HepG2 (cell line): Measurements from ENCODE around the gene ARMCX2. TPM values are rescaled to one million over a fixed set of nuclear protein-coding genes. Genes with fewer than 3 reads are reported as not detected.

Experiments
- ATAC-seq: fragments of 200-7000 bp; cut with Tn5 transposase; 3 replicates; pipeline ENCODE4 v1.9.1; 2020; ENCODE audit warnings: mild to moderate bottlenecking, moderate library complexity
- BruUV-seq: library from RNA; stranded (reverse); fragments of 400-500 nt; replicated peaks from 2 replicates; lab custom pipeline; 2021; lab: Mats Ljungman, UMichigan
- CTCF ChIA-PET: fragments of 300-600 bp; formaldehyde crosslinking; extraction: SDS; loops from one replicate; lab custom pipeline; 2021; ENCODE audit warnings: low total read pairs, inconsistent platforms, low intra/inter-chr PET ratio; lab: Yijun Ruan, JAX
- POLR2A ChIA-PET: fragments of 350-600 bp; sonication (Branson Sonifier 250); formaldehyde crosslinking; loops from one replicate; lab custom pipeline; 2020; ENCODE audit warnings: antibody characterized with exemption, inconsistent platforms; lab: Yijun Ruan, JAX
- DNase-seq: peaks from one replicate; pipeline ENCODE4 v3.0.0-alpha.2; 2015; ENCODE audit warnings: low spot score
- FAIRE-seq: peaks from 3 replicates; lab custom pipeline; 2011; peaks lifted over from hg19 to GRCh38; lab: Jason Lieb, UNC
- H2AFZ ChIP-seq: one replicate; pipeline ENCODE4 v1.6.1; 2011; ENCODE audit warnings: low read length, inconsistent platforms
- H3K27ac ChIP-seq: fragments of 300-600 bp; 3 replicates; pipeline ENCODE4 v1.8.0; 2011; ENCODE audit warnings: mixed run types, mild to moderate bottlenecking, mixed read lengths, low read length, inconsistent platforms; ENCODE audit not compliant: insufficient read depth; ENCODE audit errors: extremely low read length
- H3K27me3 ChIP-seq, 2 experiments: fragments of 200-600 bp in 1 of 2; 2 replicates in 1 of 2; 3 replicates in 1 of 2; pipeline versions ENCODE4 v1.6.0 to v1.8.0; 2011; ENCODE audit warnings: low read length in 2 of 2, mild to moderate bottlenecking in 2 of 2, moderate library complexity in 2 of 2, inconsistent platforms in 1 of 2; ENCODE audit not compliant: insufficient read depth in 2 of 2, control insufficient read depth in 1 of 2
- H3K36me3 ChIP-seq, 2 experiments: fragments of 200-600 bp in 1 of 2; replicated peaks in 1 of 2; 2 replicates in 1 of 2; 3 replicates in 1 of 2; pipeline versions ENCODE4 v1.5.1 to v1.8.0; 2011; ENCODE audit warnings: low read length in 2 of 2, inconsistent platforms in 1 of 2; ENCODE audit not compliant: insufficient read depth in 2 of 2, control insufficient read depth in 1 of 2
- H3K4me1 ChIP-seq: 2 replicates; pipeline ENCODE4 v1.5.1; 2012; ENCODE audit warnings: low read length, inconsistent platforms; ENCODE audit not compliant: insufficient read depth
- H3K4me2 ChIP-seq: 2 replicates; pipeline ENCODE4 v1.6.0; 2011; ENCODE audit warnings: low read depth, low read length, inconsistent platforms
- H3K4me3 ChIP-seq, 3 experiments: fragments of 200-600 bp in 1 of 3; sonication (generic), shearing (Covaris generic) in 1 of 3; replicated peaks in 1 of 3; 2 replicates each; pipeline ENCODE4 v1.5.1; 2011 to 2016; ENCODE audit warnings: low read length in 3 of 3, inconsistent platforms in 2 of 3, low read depth in 2 of 3, mild to moderate bottlenecking in 2 of 3, control low read depth in 1 of 3, mixed read lengths in 1 of 3; ENCODE audit not compliant: insufficient read depth in 1 of 3
- H3K79me2 ChIP-seq: one replicate; pipeline ENCODE4 v1.6.1; 2011; ENCODE audit warnings: low read length, inconsistent platforms; ENCODE audit not compliant: insufficient read depth
- H3K9ac ChIP-seq: 2 replicates; pipeline ENCODE4 v1.6.0; 2011; ENCODE audit warnings: mild to moderate bottlenecking, low read depth, low read length, inconsistent platforms; ENCODE audit not compliant: insufficient read depth
- H3K9me3 ChIP-seq: 2 replicates; pipeline ENCODE4 v1.5.1; 2012; ENCODE audit warnings: mild to moderate bottlenecking, low read length
- H4K20me1 ChIP-seq: 2 replicates; pipeline ENCODE4 v1.6.0; 2011; ENCODE audit warnings: inconsistent platforms, mild to moderate bottlenecking, low read length, moderate library complexity; ENCODE audit not compliant: insufficient read depth
- ATM ChIP-seq: fragments of 450-650 bp; IDR thresholded peaks from 2 replicates; pipeline ENCODE4 v1.7.1; 2017; ENCODE audit warnings: mild to moderate bottlenecking, borderline replicate concordance
- FOXC1 ChIP-seq: sonication (generic); formaldehyde crosslinking; IDR thresholded peaks from 2 replicates; pipeline ENCODE4 v1.8.0; 2022; ENCODE audit warnings: mild to moderate bottlenecking, missing genetic modification reagents, borderline replicate concordance
- HIVEP1 ChIP-seq: sonication (generic); formaldehyde crosslinking; IDR thresholded peaks from 2 replicates; pipeline ENCODE4 v1.4.0; 2020; ENCODE audit warnings: mild to moderate bottlenecking, missing genetic modification reagents
- PCBP1 ChIP-seq: fragments of 200-400 bp; formaldehyde crosslinking; IDR thresholded peaks from 2 replicates; pipeline ENCODE4 v1.6.1; 2017; ENCODE audit warnings: mild to moderate bottlenecking, low read depth, low read length, borderline replicate concordance
- PHB2 ChIP-seq: fragments of 450-650 bp; IDR thresholded peaks from 2 replicates; pipeline ENCODE4 v1.6.1; 2018; ENCODE audit not compliant: partially characterized antibody
- SPEN ChIP-seq: sonication (generic); formaldehyde crosslinking; IDR thresholded peaks from 2 replicates; pipeline ENCODE4 v1.5.1; 2020; ENCODE audit warnings: low read depth, mild to moderate bottlenecking, missing genetic modification reagents
- ZNF224 ChIP-seq: sonication (generic); formaldehyde crosslinking; IDR thresholded peaks from 2 replicates; pipeline ENCODE4 v1.5.0; 2020; ENCODE audit warnings: mild to moderate bottlenecking, missing genetic modification reagents
- ZNF33B ChIP-seq: sonication (generic); formaldehyde crosslinking; IDR thresholded peaks from 2 replicates; pipeline ENCODE4 v1.5.1; 2020; ENCODE audit warnings: mild to moderate bottlenecking, missing genetic modification reagents
- ZNF343 ChIP-seq: sonication (generic); formaldehyde crosslinking; IDR thresholded peaks from 2 replicates; pipeline ENCODE4 v1.4.0; 2020; ENCODE audit warnings: mild to moderate bottlenecking, missing genetic modification reagents
- ZNF672 ChIP-seq: sonication (generic); formaldehyde crosslinking; IDR thresholded peaks from 2 replicates; pipeline ENCODE4 v1.8.1; 2022; ENCODE audit warnings: missing genetic modification reagents
- WGBS: methylation state at CpG from one replicate; pipeline ENCODE4 v1.1.6; 2017; ENCODE audit warnings: low lambda C conversion rate; 5-methylcytosine and 5-hydroxymethylcytosine counted together
- in situ Hi-C: cut with HindIII; loops from 2 replicates; pipeline ENCODE4 v1.10.0; 2017; ENCODE audit warnings: low pct_unique_long_range_greater_than_20kb; ENCODE audit not compliant: extremely low pct_ligation_motif_present
- intact Hi-C: fragments of 100-400 bp; cut with micrococcal nuclease; formaldehyde crosslinking; loops from one replicate; pipeline ENCODE4 v1.10.0; 2022; ENCODE audit not compliant: unreplicated experiment
- polyA plus RNA-seq, 8 experiments: library from polyadenylated mRNA; depleted of rRNA in 3 of 8; stranded (reverse) in 7 of 8; unstranded in 1 of 8; fragments of >200 nt; fragmentation: Illumina TruSeq in 4 of 8; extraction: Trizol in 4 of 8; gene quantifications; 2 replicates each; pipeline versions ENCODE4 v1.2.1 to v1.2.3, GENCODE V29; 2011 to 2016; ENCODE audit warnings: low read depth in 4 of 8, missing spikeins in 1 of 8, mixed read lengths in 1 of 8; ENCODE audit not compliant: insufficient read depth in 1 of 8
- total RNA-seq, 5 experiments: library from RNA; depleted of rRNA; stranded (reverse); fragments of >200 nt; fragmentation: Illumina TruSeq; extraction: Trizol; gene quantifications; 2 replicates each; pipeline ENCODE4 v1.2.3, GENCODE V29; 2016; ENCODE audit warnings: low read depth in 1 of 5
- TF ChIP-seq, protein P1 (sequence below): IDR thresholded peaks from 2 replicates; pipeline ENCODE4 v1.6.1; 2016; ENCODE audit warnings: control low read depth
- TF ChIP-seq, protein P2 (sequence below): sonication (generic); formaldehyde crosslinking; IDR thresholded peaks from 2 replicates; pipeline ENCODE4 v1.5.0; 2020; ENCODE audit warnings: missing genetic modification reagents
- TF ChIP-seq, protein P3 (sequence below), 2 experiments: sonication (generic) in 1 of 2; formaldehyde crosslinking in 1 of 2; IDR thresholded peaks; 2 replicates each; pipeline versions ENCODE4 v1.5.1 to v1.6.1; 2011 to 2020; ENCODE audit warnings: borderline replicate concordance in 1 of 2, low read depth in 1 of 2, low read length in 1 of 2, mild to moderate bottlenecking in 1 of 2, missing genetic modification reagents in 1 of 2, moderate library complexity in 1 of 2

ARMCX2 gene
- total and polyA plus RNA-seq, 2 of the 13 experiments (the other 11 are each of a cell fraction or from before 2014, with no cell fraction given) = not detected

DNA sequence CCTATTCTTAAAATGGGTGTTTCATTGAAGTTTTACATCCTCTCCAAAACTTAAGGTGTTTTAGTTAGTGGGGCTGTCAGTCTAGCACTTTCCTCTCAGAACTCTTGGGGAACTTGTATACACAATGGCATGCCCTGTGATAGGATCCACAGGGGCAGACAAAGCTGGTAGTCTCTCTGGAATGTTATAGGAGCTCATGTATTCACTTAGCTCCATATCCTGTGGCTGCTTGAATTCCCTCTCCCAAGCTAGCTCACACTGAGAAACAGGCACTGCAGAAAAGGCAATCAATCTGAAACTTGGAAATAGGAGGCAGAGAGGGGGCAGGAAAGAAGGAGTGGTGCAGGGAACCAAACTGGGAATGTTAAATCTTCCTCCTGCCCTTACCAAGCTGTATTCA lies 26.3 kb upstream of the ARMCX2 start:
- ChIA-PET CTCF (no interaction called here), POLR2A (no interaction called here)
- TF ChIP-seq SPEN (CRISPR knock-in tag) (no peak), ZNF343 (CRISPR knock-in tag) (no peak), FOXC1 (CRISPR knock-in tag) (no peak)
- TF ChIP-seq, protein P1, sequence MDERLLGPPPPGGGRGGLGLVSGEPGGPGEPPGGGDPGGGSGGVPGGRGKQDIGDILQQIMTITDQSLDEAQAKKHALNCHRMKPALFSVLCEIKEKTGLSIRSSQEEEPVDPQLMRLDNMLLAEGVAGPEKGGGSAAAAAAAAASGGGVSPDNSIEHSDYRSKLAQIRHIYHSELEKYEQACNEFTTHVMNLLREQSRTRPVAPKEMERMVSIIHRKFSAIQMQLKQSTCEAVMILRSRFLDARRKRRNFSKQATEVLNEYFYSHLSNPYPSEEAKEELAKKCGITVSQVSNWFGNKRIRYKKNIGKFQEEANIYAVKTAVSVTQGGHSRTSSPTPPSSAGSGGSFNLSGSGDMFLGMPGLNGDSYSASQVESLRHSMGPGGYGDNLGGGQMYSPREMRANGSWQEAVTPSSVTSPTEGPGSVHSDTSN (CRISPR knock-in tag) = no peak
- no peaks in the 10 kb centered on the region for H3K4me1 ChIP-seq
- no peaks in the 10 kb centered on the region for H3K27me3 ChIP-seq
- ATAC-seq = no peak
- no peaks in the 10 kb centered on the region for H3K36me3 ChIP-seq
- no peak overlapping the region for H2AFZ ChIP-seq
- H3K79me2 ChIP-seq = no peaks in the 10 kb centered on the region
- intact Hi-C loops = no loop called here
- no peak for FAIRE-seq
- no peak overlapping the region for H3K9ac ChIP-seq
- DNase-seq = no peak
- H3K27ac ChIP-seq = no peak overlapping the region
- no peak overlapping the region for H3K4me2 ChIP-seq
- in situ Hi-C loops = no loop called here
- BruUV-seq = no TSS peak
- no peaks in the 10 kb centered on the region for H3K9me3 ChIP-seq
- no peaks in the 10 kb centered on the region for H4K20me1 ChIP-seq
- H3K4me3 ChIP-seq = no peak overlapping the region

DNA sequence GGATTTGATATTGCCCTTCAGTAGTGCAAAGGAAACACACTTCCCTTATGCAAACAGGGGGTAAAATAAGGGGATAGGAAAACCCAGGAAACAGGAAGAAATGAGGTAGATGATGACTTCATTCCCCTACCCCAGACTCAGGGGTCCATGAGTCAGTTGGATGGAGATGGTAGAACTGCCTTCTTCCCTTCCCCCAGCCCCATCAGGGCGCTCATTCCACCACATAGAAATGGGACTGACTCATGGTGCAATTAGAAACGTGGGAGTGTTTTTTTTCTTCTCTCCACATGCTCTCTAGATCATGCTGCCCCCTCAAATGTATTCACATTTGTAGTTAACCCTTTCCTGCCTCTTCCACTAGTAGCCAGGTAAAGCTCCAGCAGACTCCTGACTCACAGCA lies 23.1 kb upstream of the ARMCX2 start:
- Histone ChIP-seq H3K27ac (no peak overlapping the region), H4K20me1 (no peaks in the 10 kb centered on the region), H3K27me3 (no peaks in the 10 kb centered on the region), H3K4me1 (no peaks in the 10 kb centered on the region), H3K4me3 (no peak overlapping the region), H3K9ac (no peak overlapping the region), H3K36me3 (no peaks in the 10 kb centered on the region), H3K79me2 (no peaks in the 10 kb centered on the region), H3K4me2 (no peak overlapping the region), H2AFZ (no peak overlapping the region), H3K9me3 (no peaks in the 10 kb centered on the region)
- ChIA-PET CTCF (no interaction called here), POLR2A (no interaction called here)
- 0% methylated on average over 1 of the region's 2 CpGs for WGBS
- in situ Hi-C loops = no loop called here
- no TSS peak for BruUV-seq
- FAIRE-seq (no peak), ATAC-seq (no peak), DNase-seq (no peak)
- intact Hi-C loops = no loop called here
- TF ChIP-seq PHB2 (no peak), ZNF672 (CRISPR knock-in tag) (no peak), PCBP1 (no peak), HIVEP1 (no peak), ZNF224 (CRISPR knock-in tag) (no peak), ZNF33B (CRISPR knock-in tag) (no peak), ATM (no peak)
- TF ChIP-seq, protein P2, sequence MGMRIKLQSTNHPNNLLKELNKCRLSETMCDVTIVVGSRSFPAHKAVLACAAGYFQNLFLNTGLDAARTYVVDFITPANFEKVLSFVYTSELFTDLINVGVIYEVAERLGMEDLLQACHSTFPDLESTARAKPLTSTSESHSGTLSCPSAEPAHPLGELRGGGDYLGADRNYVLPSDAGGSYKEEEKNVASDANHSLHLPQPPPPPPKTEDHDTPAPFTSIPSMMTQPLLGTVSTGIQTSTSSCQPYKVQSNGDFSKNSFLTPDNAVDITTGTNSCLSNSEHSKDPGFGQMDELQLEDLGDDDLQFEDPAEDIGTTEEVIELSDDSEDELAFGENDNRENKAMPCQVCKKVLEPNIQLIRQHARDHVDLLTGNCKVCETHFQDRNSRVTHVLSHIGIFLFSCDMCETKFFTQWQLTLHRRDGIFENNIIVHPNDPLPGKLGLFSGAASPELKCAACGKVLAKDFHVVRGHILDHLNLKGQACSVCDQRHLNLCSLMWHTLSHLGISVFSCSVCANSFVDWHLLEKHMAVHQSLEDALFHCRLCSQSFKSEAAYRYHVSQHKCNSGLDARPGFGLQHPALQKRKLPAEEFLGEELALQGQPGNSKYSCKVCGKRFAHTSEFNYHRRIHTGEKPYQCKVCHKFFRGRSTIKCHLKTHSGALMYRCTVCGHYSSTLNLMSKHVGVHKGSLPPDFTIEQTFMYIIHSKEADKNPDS (CRISPR knock-in tag) = no peak
- TF ChIP-seq, protein P3, sequence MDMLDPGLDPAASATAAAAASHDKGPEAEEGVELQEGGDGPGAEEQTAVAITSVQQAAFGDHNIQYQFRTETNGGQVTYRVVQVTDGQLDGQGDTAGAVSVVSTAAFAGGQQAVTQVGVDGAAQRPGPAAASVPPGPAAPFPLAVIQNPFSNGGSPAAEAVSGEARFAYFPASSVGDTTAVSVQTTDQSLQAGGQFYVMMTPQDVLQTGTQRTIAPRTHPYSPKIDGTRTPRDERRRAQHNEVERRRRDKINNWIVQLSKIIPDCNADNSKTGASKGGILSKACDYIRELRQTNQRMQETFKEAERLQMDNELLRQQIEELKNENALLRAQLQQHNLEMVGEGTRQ (IDR thresholded peaks at IDR 0.05; ENCODE audit: low read depth, low read length) = no peak
- TF ChIP-seq, protein P3 (CRISPR knock-in tag; IDR thresholded peaks at IDR 0.05; ENCODE audit: borderline replicate concordance) = no peak
